IMR-90 (cell line): ENCODE measurements around the gene TMPRSS15. TPM values are rescaled to one million over a fixed set of nuclear protein-coding genes. Genes with fewer than 3 reads are reported as not detected.

Experiments
- ATAC-seq: fragments of 200-7000 bp; cut with Tn5 transposase; 2 replicates; pipeline ENCODE4 v1.9.1; 2020; ENCODE audit warnings: low read depth, mild to moderate bottlenecking, moderate library complexity
- BruUV-seq: library from RNA; stranded (reverse); fragments of 400-500 nt; replicated peaks from 2 replicates; lab custom pipeline; 2021; lab: Mats Ljungman, UMichigan
- CTCF ChIA-PET: fragments of 300-600 bp; formaldehyde crosslinking; extraction: SDS; loops from one replicate; lab custom pipeline; 2021; ENCODE audit warnings: antibody characterized with exemption; lab: Yijun Ruan, JAX
- POLR2A ChIA-PET: fragments of 300-600 bp; sonication (Branson Sonifier 250); formaldehyde crosslinking; loops from one replicate; lab custom pipeline; 2022; ENCODE audit warnings: antibody characterized with exemption; ENCODE audit not compliant: unreplicated experiment; lab: Charles Lee
- DNase-seq: peaks from one replicate; pipeline ENCODE4 v3.0.0; 2013
- H2AFZ ChIP-seq: replicated peaks from 2 replicates; pipeline ENCODE3; 2013; ENCODE audit warnings: low read length, mild to moderate bottlenecking; ENCODE audit not compliant: poor library complexity
- H2AK5ac ChIP-seq: 2 replicates; pipeline ENCODE4 v1.6.1; 2013; ENCODE audit warnings: low read depth, low read length, inconsistent platforms
- H2AK9ac ChIP-seq: replicated peaks from 2 replicates; pipeline ENCODE3; 2013; ENCODE audit warnings: mild to moderate bottlenecking, low read depth, low read length, moderate library complexity; ENCODE audit not compliant: poor library complexity
- H2BK120ac ChIP-seq: 2 replicates; pipeline ENCODE4 v1.6.1; 2013; ENCODE audit warnings: low read depth, low read length, inconsistent platforms
- H2BK15ac ChIP-seq: 3 replicates; pipeline ENCODE4 v1.6.1; 2013; ENCODE audit warnings: low read depth, low read length, inconsistent platforms
- H2BK20ac ChIP-seq: 2 replicates; pipeline ENCODE4 v1.6.1; 2013; ENCODE audit warnings: low read depth, mild to moderate bottlenecking, inconsistent platforms, low read length, moderate library complexity
- H2BK5ac ChIP-seq: 2 replicates; pipeline ENCODE4 v1.6.1; 2013; ENCODE audit warnings: mild to moderate bottlenecking, low read depth, low read length, inconsistent platforms; ENCODE audit not compliant: poor library complexity, severe bottlenecking
- H3K14ac ChIP-seq: replicated peaks from 2 replicates; pipeline ENCODE4 v1.6.1; 2013; ENCODE audit warnings: low read depth, low read length, inconsistent platforms
- H3K18ac ChIP-seq: 2 replicates; pipeline ENCODE4 v1.6.1; 2013; ENCODE audit warnings: low read depth, low read length, control low read depth
- H3K23ac ChIP-seq: 2 replicates; pipeline ENCODE4 v1.6.1; 2013; ENCODE audit warnings: low read depth, low read length, inconsistent platforms
- H3K27ac ChIP-seq: 2 replicates; pipeline ENCODE4 v1.5.1; 2013; ENCODE audit warnings: mild to moderate bottlenecking, control low read depth, low read length; ENCODE audit not compliant: insufficient read depth
- H3K27me3 ChIP-seq: 2 replicates; pipeline ENCODE4 v1.6.1; 2013; ENCODE audit warnings: low read length; ENCODE audit not compliant: control insufficient read depth, insufficient read depth
- H3K36me3 ChIP-seq: 2 replicates; pipeline ENCODE4 v1.6.1; 2013; ENCODE audit warnings: low read length, mixed read lengths; ENCODE audit not compliant: control insufficient read depth, insufficient read depth
- H3K4ac ChIP-seq: 2 replicates; pipeline ENCODE4 v1.6.1; 2013; ENCODE audit warnings: low read depth, low read length, inconsistent platforms
- H3K4me1 ChIP-seq: 2 replicates; pipeline ENCODE4 v1.6.1; 2013; ENCODE audit warnings: low read length, mixed read lengths; ENCODE audit not compliant: control insufficient read depth, insufficient read depth
- H3K4me2 ChIP-seq: 2 replicates; pipeline ENCODE4 v1.6.1; 2013; ENCODE audit warnings: low read depth, mild to moderate bottlenecking, control low read depth, low read length, moderate library complexity
- H3K4me3 ChIP-seq: 2 replicates; pipeline ENCODE4 v1.5.1; 2013; ENCODE audit warnings: low read depth, mild to moderate bottlenecking, control low read depth, low read length, moderate library complexity; ENCODE audit not compliant: insufficient read depth
- H3K56ac ChIP-seq: 2 replicates; pipeline ENCODE4 v1.6.1; 2013; ENCODE audit warnings: low read length, inconsistent platforms; ENCODE audit not compliant: insufficient read depth; ENCODE audit errors: extremely low read depth
- H3K79me1 ChIP-seq, 2 experiments: 2 replicates each; pipeline ENCODE4 v1.6.1; 2013; ENCODE audit warnings: low read length in 2 of 2, inconsistent platforms in 1 of 2, low read depth in 1 of 2
- H3K9ac ChIP-seq: 2 replicates; pipeline ENCODE4 v1.6.1; 2013; ENCODE audit warnings: low read depth, low read length, control low read depth
- H3K9me1 ChIP-seq: 2 replicates; pipeline ENCODE4 v1.6.1; 2013; ENCODE audit warnings: low read length, inconsistent platforms; ENCODE audit not compliant: insufficient read depth
- H3K9me3 ChIP-seq: 2 replicates; pipeline ENCODE4 v1.6.1; 2013; ENCODE audit warnings: low read length; ENCODE audit not compliant: control insufficient read depth, insufficient read depth
- H4K20me1 ChIP-seq: 2 replicates; pipeline ENCODE4 v1.6.1; 2013; ENCODE audit warnings: low read length, inconsistent platforms; ENCODE audit not compliant: insufficient read depth
- H4K5ac ChIP-seq: 2 replicates; pipeline ENCODE4 v1.6.1; 2013; ENCODE audit warnings: mild to moderate bottlenecking, low read depth, low read length, control low read depth
- H4K8ac ChIP-seq, 2 experiments: 2 replicates each; pipeline ENCODE4 v1.6.1; 2013; ENCODE audit warnings: low read depth in 2 of 2, low read length in 2 of 2, control low read depth in 1 of 2, inconsistent platforms in 1 of 2
- H4K91ac ChIP-seq: 2 replicates; pipeline ENCODE4 v1.6.1; 2013; ENCODE audit warnings: low read depth, low read length, inconsistent platforms; ENCODE audit not compliant: insufficient read depth
- BHLHE40 ChIP-seq: fragments of 150-350 bp; IDR thresholded peaks from 2 replicates; pipeline ENCODE4 v1.6.1; 2016; ENCODE audit warnings: mild to moderate bottlenecking, low read depth, low read length
- CEBPB ChIP-seq: IDR thresholded peaks from 2 replicates; pipeline ENCODE4 v1.6.1; 2012; ENCODE audit warnings: low read depth, low read length, improper control_type of control experiment
- CHD1 ChIP-seq: IDR thresholded peaks from 2 replicates; pipeline ENCODE4 v1.6.1; 2012; ENCODE audit warnings: low read depth, low read length, improper control_type of control experiment
- FOS ChIP-seq: fragments of 150-350 bp; IDR thresholded peaks from 2 replicates; pipeline ENCODE4 v1.6.1; 2016; ENCODE audit warnings: low read depth, low read length
- MAZ ChIP-seq: IDR thresholded peaks from 2 replicates; pipeline ENCODE4 v1.6.1; 2012; ENCODE audit warnings: low read depth, mild to moderate bottlenecking, low read length, improper control_type of control experiment, moderate library complexity, borderline replicate concordance
- MXI1 ChIP-seq: IDR thresholded peaks from 2 replicates; pipeline ENCODE4 v1.6.1; 2012; ENCODE audit warnings: low read depth, mild to moderate bottlenecking, low read length, moderate library complexity, borderline replicate concordance
- NFE2L2 ChIP-seq: fragments of 150-350 bp; IDR thresholded peaks from 2 replicates; pipeline ENCODE4 v1.6.1; 2016; ENCODE audit warnings: low read depth, mild to moderate bottlenecking, low read length
- POLR2A ChIP-seq: IDR thresholded peaks from 2 replicates; pipeline ENCODE4 v1.6.1; 2012; ENCODE audit warnings: mild to moderate bottlenecking, low read depth, low read length
- RAD21 ChIP-seq: IDR thresholded peaks from 2 replicates; pipeline ENCODE4 v1.6.1; 2012; ENCODE audit warnings: low read length, improper control_type of control experiment
- RCOR1 ChIP-seq: IDR thresholded peaks from 2 replicates; pipeline ENCODE4 v1.6.1; 2012; ENCODE audit warnings: mild to moderate bottlenecking, low read length, improper control_type of control experiment; ENCODE audit not compliant: insufficient replicate concordance
- RFX5 ChIP-seq: IDR thresholded peaks from 2 replicates; pipeline ENCODE4 v1.8.0; 2012; ENCODE audit warnings: low read depth, mild to moderate bottlenecking, low read length, moderate library complexity
- WGBS, 2 experiments: methylation state at CpG; one replicate each; pipeline versions ENCODE4 v1.1.5 to v1.1.7; 2013; ENCODE audit warnings: missing lambda C conversion rate in 2 of 2; ENCODE audit not compliant: insufficient read length in 1 of 2; ENCODE audit errors: extremely low coverage in 2 of 2; 5-methylcytosine and 5-hydroxymethylcytosine counted together
- dilution Hi-C: fragments of 300-500 bp; cut with HindIII; formaldehyde crosslinking; loops from one replicate; pipeline ENCODE4 v1.14.3; 2018; ENCODE audit warnings: low sequenced_read_pairs; ENCODE audit not compliant: unreplicated experiment
- in situ Hi-C: fragments of 300-500 bp; cut with MboI; formaldehyde crosslinking; loops from 3 replicates; pipeline ENCODE4 v1.14.3; 2019; ENCODE audit warnings: low sequenced_read_pairs, inconsistent platforms, mixed read lengths
- intact Hi-C: fragments of 100-400 bp; cut with micrococcal nuclease; formaldehyde crosslinking; loops from 2 replicates; pipeline ENCODE4 v1.10.0; 2022
- polyA plus RNA-seq, 3 experiments: library from polyadenylated mRNA; depleted of rRNA; stranded (reverse); fragments of >200 nt; gene quantifications; 2 replicates each; pipeline ENCODE4 v1.2.3, GENCODE V29; 2012; ENCODE audit warnings: low replicate concordance in 1 of 3
- total RNA-seq: library from RNA; depleted of rRNA; stranded (reverse); fragments of >200 nt; gene quantifications from 2 replicates; pipeline ENCODE4 v1.2.3, GENCODE V29; 2012
- TF ChIP-seq, protein P1 (sequence below): fragments of 150-350 bp; IDR thresholded peaks from 2 replicates; pipeline ENCODE4 v1.6.1; 2017; ENCODE audit warnings: mild to moderate bottlenecking, antibody characterized with exemption, low read length, low read depth
- TF ChIP-seq, protein P2 (sequence below): conservative IDR thresholded peaks from 2 replicates; pipeline ENCODE4 v1.5.1; 2012; ENCODE audit warnings: mild to moderate bottlenecking, low read depth, low read length, improper control_type of control experiment

The TMPRSS15 gene
- total and polyA plus RNA-seq, 2 of the 4 experiments (the other 2 are of a cell fraction): not detected

DNA sequence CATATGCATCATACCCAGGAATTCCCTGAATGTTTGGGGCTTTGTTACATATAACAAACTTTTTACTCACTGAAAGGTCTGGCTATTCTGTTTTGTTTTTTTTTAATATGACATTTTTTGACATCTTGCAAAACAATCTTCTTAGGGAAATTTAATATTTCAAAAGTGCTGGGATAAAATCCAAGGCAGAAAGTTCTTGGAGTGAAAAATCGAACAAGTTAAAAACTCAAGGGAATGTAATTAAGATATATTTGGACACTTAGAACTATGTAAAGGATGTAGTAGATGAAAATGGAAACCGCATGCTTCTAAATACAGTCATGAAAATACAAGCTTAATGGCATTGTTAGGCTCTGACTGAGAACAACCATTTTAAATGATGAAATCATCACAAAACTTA is 150.4 kb downstream of the TMPRSS15 start:
- Histone ChIP-seq H3K9me3 (peaks cover 2% of the 10 kb centered on the region; the same call in 1 of the 2 replicates), H3K4ac (no peak overlapping the region), H3K27ac (no peak overlapping the region), H3K9ac (no peak overlapping the region), H4K91ac (no peak overlapping the region), H3K14ac (no peak overlapping the region), H3K56ac (no peak overlapping the region), H2AK5ac (no peak overlapping the region), H4K5ac (no peak overlapping the region), H3K18ac (no peak overlapping the region), H3K4me1 (no peaks in the 10 kb centered on the region), H3K36me3 (no peaks in the 10 kb centered on the region), H2BK20ac (no peak overlapping the region), H2BK15ac (no peak overlapping the region), H3K79me1 (no peaks in the 10 kb centered on the region), H3K27me3 (no peaks in the 10 kb centered on the region), H3K4me2 (no peak overlapping the region), H2AFZ (no peak overlapping the region), H3K4me3 (no peak overlapping the region), H3K23ac (no peak overlapping the region), H4K8ac (no peak overlapping the region), H4K20me1 (no peaks in the 10 kb centered on the region), H2BK120ac (no peak overlapping the region), H2AK9ac (no peak overlapping the region), H2BK5ac (no peak overlapping the region), H3K9me1 (no peaks in the 10 kb centered on the region)
- ChIA-PET POLR2A (no interaction called here), CTCF (no interaction called here)
- no CpG with 5 or more reads among the region's 2 CpGs for WGBS, 2 experiments
- no peak for ATAC-seq
- BruUV-seq: no TSS peak
- TF ChIP-seq, protein P1, sequence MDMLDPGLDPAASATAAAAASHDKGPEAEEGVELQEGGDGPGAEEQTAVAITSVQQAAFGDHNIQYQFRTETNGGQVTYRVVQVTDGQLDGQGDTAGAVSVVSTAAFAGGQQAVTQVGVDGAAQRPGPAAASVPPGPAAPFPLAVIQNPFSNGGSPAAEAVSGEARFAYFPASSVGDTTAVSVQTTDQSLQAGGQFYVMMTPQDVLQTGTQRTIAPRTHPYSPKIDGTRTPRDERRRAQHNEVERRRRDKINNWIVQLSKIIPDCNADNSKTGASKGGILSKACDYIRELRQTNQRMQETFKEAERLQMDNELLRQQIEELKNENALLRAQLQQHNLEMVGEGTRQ: no peak
- no peak for TF ChIP-seq MXI1
- TF ChIP-seq MAZ: no peak
- no peak for TF ChIP-seq CHD1
- TF ChIP-seq POLR2A: no peak
- TF ChIP-seq CEBPB: no peak
- no peak for TF ChIP-seq RAD21
- TF ChIP-seq RFX5: no peak
- TF ChIP-seq BHLHE40: no peak
- TF ChIP-seq, protein P2, sequence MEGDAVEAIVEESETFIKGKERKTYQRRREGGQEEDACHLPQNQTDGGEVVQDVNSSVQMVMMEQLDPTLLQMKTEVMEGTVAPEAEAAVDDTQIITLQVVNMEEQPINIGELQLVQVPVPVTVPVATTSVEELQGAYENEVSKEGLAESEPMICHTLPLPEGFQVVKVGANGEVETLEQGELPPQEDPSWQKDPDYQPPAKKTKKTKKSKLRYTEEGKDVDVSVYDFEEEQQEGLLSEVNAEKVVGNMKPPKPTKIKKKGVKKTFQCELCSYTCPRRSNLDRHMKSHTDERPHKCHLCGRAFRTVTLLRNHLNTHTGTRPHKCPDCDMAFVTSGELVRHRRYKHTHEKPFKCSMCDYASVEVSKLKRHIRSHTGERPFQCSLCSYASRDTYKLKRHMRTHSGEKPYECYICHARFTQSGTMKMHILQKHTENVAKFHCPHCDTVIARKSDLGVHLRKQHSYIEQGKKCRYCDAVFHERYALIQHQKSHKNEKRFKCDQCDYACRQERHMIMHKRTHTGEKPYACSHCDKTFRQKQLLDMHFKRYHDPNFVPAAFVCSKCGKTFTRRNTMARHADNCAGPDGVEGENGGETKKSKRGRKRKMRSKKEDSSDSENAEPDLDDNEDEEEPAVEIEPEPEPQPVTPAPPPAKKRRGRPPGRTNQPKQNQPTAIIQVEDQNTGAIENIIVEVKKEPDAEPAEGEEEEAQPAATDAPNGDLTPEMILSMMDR: no peak
- no peak for TF ChIP-seq FOS
- TF ChIP-seq NFE2L2: no peak
- TF ChIP-seq RCOR1: no peak
- dilution Hi-C loops (no loop called here), intact Hi-C loops (no loop called here), in situ Hi-C loops (no loop called here)
- DNase-seq: no peak
